Measurements from ENCODE around the gene KIT.
A peak's percentile ranks its signal among the peaks of the same experiment; 100 is the strongest.

KIT gene

GRCh38 chr4:54669831-54670230, 12.1 kb downstream of the KIT start:
- no peak for DNase-seq (ENCODE audit: low read depth)
- peak; percentile 14 for TF ChIP-seq CTCF (conservative IDR thresholded peaks at IDR 0.05; ENCODE audit: low read depth, low read length)
- no peak overlapping the region for H3K4me3 ChIP-seq (ENCODE audit: low read length)

- no peak overlapping the region for H3K4me3 ChIP-seq (ENCODE audit: low read length)
- no peak for TF ChIP-seq CTCF (conservative IDR thresholded peaks at IDR 0.05; ENCODE audit: low read depth, low read length)
- DNase-seq (ENCODE audit: low read depth), result no peak
Measured at GRCh38 chr4:54675721-54676461, 18.1 kb downstream of the KIT start.

- no peak for DNase-seq (ENCODE audit: low read depth)
- H3K4me3 ChIP-seq (ENCODE audit: low read length), result no peak overlapping the region
Measured at GRCh38 chr4:54676658-54677057, 18.9 kb downstream of the KIT start.

GRCh38 chr4:54677416-54677815, 19.7 kb downstream of the KIT start:
- TF ChIP-seq CTCF (conservative IDR thresholded peaks at IDR 0.05; ENCODE audit: low read depth, low read length), result no peak
- H3K4me3 ChIP-seq (ENCODE audit: low read length), result no peak overlapping the region
- DNase-seq (ENCODE audit: low read depth), result no peak

More at GRCh38 chr4:54676658-54677057, 18.9 kb downstream of the KIT start:
- no peak for TF ChIP-seq CTCF (conservative IDR thresholded peaks at IDR 0.05; ENCODE audit: low read depth, low read length)

GRCh38 chr4:54677853-54678650, 20.3 kb downstream of the KIT start:
- H3K4me3 ChIP-seq (ENCODE audit: low read length), result no peak overlapping the region
- no peak for TF ChIP-seq CTCF (conservative IDR thresholded peaks at IDR 0.05; ENCODE audit: low read depth, low read length)
- DNase-seq (ENCODE audit: low read depth), result no peak

- no peak overlapping the region for H3K4me3 ChIP-seq (ENCODE audit: low read length)
- no peak for TF ChIP-seq CTCF (conservative IDR thresholded peaks at IDR 0.05; ENCODE audit: low read depth, low read length)
- DNase-seq (ENCODE audit: low read depth), result no peak
Measured at GRCh38 chr4:54678826-54679225, 21.1 kb downstream of the KIT start.

Data from retinal pigment epithelial cell (primary cell).